Superior temporal gyrus (tissue), 1 donor: ENCODE results near the gene INPP5A.
"Not testable (repeated sequence)": the region's sequence is repeated elsewhere in the genome, so short reads cannot be mapped to it uniquely, and the experiment has no call there.

Experiments
- DNase-seq: peaks from one replicate; pipeline ENCODE4 v3.0.0-alpha.2; 2016; ENCODE audit errors: extremely low spot score

The INPP5A gene

DNA sequence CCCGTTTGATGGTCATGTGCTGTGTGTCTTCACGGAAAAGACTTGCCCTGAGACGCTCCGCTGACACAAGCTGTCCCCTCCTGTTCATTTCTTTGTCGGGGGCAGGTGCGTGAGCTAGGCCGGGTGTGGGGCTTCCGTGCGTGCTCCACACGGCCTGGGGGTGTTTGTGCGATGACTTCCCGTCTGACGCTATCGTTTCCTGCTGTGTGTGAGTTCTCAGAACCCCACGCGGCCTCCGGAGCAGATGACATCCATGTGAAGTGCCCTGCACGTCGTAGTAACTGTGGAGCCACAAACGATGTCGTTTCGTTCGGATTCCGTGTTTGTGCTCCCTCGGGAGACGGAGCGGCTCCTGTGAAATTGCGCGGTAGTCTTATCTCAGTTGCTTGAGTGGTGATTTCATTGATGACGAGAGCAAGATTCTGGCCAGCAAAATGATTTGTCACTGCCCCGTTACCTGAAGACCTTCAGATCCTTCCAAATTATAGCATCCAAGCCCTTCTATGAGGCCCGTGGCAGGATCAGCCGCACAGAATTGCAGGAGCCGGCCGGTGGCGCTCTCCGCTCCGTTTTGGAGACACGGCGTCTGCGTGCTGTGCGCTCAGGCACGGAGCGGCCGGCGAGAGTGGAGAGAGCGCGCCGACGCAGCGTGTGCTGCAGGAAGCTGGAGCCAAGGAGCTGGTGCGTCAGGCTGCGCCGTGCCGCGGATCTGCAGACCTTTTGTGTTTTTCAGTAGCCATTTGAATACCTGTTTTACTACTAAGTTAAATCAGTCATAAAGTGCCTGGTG, 153.4 kb downstream of the INPP5A start:
- DNase-seq = no peak

DNA sequence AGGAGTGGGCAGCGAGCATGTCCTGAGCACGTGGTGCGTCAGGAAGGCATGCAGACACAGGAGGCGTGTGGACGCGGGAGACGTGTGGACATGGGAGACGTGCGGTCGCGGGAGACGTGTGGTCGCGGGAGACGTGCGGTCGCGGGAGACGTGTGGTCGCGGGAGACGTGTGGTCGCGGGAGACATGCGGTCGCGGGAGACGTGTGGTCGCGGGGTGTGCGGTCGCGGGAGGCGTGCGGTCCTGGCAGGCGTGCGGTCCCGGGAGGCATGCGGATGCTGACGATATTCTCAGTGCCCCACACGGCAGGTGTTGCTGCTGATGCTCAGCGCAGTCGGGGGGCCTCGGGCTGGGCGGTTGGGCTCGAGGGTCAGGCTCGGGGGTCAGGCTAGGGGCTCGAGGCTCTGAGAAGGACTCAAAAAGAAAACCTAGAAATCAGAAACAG, 154.1 kb downstream of the INPP5A start:
- DNase-seq = no peak

DNA sequence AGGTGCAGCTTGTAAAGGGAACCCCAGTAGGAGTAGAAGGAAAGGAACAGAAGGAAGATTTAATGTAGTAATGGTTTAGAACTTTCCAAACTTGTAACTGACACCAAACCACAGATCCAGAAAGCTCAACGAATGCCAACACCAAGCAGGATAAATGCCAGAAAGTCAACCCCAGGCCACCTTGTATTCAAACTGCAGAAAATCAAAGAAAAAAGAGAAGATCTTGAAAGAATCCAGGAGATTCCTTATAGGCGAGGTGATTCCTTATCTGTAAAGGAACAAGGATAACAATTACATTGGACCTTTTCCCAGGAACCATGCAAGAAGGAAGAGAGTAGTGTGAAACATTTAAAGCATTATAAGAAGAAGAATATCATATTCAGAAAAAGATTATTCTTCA, 154.7 kb downstream of the INPP5A start:
- no peak for DNase-seq

DNA sequence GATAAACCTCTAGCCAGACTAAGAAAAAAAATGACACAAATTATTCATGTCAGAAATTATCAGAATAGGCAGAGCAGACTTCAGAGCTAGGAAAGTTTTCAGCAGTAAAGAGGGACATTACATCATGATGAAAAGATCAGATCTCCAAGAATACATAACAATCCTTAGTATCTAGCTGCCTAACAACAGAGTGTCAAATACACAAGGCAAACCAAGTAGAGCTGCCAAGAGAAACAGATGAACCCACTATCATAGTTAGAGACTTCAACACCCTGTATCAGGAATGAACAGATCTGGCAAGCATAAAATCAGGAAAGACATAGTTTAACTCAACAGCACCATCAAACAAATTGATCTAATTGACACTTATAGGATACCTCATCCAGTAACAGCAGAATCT, 156.1 kb downstream of the INPP5A start:
- no peak for DNase-seq

DNA sequence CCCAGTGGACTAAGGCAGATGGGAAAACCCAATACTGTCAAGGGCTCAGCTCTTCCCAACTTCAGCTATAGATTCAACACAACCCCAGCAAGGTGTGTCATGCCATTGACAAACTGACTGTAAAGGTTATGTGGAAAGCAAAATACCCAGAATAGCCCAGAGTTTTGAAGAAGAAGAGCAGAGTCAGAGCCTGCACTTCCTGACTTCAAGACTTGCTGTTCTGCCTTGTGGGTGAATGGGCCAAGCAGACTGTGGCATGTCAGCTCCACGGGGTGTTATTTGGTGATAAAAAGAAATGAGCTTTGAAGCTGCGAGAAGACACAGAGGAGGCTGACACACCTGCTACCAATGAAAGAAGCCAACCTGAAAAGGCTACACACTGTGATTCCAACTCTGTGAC, 158.6 kb downstream of the INPP5A start:
- DNase-seq = no peak

DNA sequence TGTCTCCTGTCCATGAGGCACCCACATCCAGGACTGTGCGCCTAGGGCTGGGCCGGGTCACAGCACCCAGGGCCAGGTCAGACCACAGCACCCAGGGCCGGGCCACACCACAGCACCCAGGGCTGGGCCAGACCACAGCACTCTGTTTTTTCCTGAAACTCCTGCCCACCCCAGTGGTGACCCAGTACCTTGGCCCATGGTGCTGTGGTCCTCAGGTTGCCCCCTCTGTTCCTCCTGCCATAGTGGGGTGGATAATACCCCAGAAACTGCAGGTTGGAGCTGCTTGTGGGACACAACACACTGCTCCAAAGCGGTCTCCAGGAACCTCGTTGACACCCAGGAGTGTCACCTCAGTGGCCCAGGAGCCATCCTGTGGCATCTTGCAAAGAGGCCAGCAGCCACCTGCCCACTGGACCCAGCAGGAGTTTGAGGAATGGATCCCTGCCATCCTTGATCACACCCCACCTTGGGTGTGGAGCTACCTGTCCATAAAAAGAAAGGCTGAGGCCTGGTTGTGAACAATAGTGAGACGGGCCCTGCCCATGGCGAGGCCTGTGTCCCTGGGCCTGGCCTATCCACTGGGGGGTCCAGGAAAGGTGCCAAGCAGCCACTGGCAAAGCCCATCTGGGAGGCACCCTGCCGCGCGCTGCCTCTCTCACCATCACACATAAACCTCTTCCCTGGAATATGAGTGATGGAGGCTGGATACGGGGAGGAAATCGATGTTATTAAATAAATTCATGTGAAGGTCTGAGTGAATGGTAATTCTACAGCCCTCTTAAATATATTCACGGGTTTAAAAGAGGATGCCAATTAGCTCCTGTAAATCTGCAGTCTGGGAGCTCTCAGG, 159.4 kb downstream of the INPP5A start:
- no peak for DNase-seq

DNA sequence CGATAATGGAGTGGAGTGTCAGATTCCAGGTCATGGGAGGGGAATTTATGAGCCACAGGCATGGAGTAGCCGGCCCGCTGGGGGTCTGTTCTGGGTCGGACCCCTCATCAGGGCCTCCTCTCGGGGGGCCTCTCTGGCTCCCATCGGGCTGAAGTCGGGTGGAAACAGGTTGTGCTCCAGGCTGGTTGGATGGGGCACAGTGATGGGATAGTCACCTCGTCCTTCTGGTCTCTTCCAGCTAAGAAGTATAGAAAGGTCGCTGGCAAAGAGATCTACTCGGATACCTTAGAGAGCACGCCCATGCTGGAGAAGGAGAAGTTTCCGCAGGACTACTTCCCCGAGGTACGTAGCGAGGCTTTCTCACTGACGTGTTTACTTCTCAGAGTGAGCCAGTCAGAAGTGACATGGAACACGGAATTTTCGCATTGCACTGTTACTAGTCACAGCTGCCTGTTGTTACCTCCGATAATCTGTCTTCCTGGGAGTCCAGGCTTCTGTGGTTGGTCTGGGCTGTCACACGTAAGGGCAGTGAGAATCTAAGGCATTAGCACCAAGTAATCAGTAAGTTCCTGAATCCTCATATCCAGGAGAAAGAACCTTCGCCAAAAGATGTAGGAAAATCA, 160.1 kb downstream of the INPP5A start:
- DNase-seq = no peak

DNA sequence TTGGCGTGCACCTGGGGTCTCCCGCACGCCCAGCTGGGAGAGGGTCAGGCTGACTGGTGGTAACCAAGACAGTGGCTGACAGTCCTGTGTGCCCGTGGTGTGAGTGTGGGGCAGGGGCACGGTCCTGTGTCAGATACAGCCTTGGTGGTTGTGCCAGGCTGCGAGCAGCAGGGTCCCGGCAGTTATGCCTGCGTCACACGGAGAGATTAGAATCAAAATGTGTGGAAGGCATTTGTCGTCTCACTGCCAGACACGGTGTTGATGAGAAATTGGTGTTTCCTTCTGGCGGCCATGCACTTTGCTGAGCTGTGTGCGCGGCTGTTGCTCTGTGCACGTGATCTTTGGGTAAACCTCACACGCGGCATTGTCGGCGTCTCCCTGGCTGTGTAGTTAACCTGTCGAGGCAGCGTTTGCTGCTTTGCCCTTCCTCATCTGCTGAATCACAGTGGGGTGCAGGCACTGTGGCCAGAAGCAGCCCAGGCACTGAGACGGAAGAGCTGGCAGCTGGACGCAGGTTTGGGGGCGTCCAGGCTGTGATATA, 160.7 kb downstream of the INPP5A start:
- no peak for DNase-seq

DNA sequence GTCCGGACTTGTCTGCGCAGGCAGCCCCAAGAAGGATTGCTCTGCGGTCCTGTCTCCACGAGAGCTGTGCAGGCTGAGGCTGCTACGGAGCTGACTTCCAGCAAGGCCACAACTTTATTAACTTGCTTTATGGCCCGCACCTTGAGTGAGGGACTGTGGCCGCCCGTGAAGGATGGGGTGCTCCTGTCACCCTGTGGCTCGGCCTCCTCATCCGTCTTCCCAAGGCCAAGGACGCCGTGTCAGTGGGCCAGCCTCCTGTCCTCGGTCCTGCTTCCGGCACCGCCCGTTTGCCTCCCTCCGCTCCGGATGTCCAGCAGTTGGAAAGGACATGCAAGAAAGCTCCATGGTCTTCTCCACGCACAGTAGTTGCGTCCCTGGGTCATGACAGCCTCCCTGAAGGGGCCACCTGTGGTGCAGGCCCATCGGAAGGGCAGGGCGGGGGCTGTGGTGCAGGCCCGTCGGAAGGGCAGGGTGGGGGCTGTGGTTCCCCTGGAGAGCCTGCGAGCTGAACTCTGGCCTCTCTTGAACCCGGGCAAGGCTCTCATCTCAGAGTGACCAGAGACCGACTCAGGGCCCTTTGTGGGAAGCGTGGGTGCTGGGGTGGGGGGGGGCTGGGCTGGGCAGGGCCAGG, 161.3 kb downstream of the INPP5A start:
- DNase-seq = no peak

DNA sequence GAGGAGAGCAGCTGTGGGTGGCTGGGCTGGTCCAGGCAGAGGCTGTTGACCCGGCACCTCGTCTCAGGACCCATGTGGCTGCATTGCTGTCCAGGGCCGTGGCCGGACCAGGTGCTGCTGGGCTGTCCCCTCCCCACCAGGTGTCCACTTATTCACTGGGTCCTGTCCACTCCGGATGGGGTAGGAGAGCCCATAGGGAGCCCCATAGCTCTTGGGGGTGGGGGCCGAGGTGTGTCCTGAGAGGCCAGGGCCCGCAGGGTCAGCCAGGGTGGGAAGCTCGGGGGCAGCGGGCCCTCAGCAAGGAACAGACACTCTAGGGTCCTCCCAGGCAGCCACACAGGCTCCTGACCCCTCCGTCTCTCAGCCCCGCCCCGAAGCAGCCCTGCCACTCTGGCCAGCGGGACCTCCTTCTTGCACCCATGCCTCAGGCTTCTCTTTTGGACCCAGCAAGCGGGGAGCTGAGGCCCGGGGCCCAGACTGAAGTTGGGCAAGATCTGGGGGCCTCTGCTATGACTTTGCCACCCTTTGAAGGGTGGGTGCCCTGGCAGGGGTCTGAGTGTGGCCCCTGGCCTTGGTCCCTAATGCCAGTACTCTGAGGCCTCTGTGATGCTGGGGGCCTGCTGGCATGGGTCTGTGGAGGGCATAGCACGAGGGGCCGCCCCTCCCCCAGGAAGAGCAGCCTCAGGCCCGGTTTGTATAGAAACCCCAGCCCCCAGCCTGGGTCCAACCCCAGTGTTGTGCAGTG, 162.0 kb downstream of the INPP5A start:
- DNase-seq = no peak

DNA sequence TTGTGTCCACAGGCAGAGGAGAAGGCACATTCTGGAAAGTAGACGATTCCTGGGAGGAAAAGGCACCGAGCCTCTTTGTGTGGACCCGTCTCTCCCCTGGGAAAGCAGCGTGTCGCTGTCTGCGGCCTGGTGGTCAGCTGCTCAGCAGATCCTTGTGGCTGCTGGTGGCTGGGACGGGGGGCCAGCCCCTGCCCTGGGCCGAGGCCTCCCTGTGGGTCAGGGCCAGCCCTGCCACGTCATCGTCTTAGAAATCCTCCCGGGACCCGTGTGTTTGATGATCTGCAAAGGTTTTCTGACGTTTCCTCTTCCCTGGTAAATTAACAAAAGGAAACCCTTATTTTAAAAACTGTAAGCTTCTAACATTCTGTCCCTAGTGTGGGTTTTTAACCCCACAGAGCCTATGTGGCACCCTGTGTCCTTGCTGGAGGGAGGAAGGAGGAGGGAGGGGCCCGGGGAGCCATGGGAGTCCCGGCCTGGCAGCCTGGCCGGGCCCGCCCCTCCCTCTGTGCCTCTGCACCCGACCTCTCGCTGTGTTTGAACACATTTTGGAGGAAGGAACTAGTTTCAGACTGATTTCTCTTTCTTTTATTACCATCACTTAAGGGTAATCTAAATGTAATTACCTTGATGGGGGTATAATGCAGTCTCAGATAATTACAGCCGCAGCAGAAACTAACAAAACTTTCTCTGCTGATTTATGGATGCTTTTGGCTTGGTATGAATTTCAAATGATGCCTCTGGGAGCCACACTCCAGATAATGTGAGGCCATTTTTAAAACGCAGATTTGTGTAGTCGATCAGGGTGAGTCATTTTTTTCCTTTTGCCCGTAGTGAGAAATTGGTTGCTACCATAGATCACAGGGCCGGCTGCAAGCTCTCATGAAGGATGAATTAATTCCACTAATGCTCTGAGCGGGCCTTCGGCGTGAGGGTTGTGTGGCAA, 162.8 kb downstream of the INPP5A start:
- DNase-seq = no peak

DNA sequence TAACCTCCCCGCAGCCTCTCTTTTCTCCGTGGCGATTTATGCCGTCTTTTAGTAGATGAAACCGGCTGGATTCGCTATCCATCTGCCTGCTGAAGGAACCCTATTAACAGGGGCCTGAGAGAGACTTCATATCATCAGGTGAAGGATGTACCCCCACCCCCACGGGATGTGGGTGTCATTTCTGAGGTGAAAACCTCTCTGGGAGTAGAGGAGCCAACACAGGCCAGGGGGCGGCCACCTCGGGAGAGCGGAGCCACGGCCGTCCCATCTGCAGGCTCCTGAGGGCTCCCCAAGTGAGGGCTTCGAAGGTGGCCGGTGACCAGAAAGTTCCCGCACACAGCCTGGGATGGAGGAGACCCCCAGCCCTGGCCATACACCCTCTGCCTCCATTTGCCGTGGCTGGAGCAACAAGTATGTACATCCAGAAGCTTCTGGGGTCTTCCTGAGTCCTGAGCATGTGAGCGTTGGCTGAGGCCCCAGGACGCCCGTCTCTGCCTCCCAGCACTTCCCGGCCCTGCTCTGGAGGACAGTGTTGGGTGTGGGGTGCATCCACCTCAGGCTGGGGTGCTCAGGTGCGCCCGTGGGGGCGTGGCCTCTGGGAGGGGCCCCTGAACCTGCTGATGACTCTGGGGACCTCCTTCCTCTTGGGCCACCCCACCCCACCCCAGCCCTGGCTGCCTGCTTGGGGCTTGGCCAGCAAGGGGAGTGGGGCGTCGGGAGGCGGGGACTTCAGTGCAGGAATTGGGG, 163.7 kb downstream of the INPP5A start:
- DNase-seq = no peak

DNA sequence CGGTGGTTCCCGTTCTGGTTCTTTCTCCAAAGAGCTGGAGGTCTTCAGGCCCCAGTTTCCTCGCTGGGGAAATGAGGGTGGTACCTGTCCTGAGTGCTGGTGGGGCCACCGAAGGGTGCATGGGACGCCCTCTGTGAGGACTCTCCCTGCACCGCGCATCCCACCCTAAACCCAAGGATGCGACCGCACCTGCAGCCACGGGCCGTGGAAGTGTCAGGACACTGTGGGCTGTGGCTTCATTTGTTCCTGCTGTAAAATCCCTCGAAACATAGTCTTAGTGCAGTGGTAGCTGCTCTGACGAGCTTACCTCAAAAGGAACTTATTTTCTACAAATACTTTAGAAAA, 164.2 kb downstream of the INPP5A start:
- DNase-seq = no peak

DNA sequence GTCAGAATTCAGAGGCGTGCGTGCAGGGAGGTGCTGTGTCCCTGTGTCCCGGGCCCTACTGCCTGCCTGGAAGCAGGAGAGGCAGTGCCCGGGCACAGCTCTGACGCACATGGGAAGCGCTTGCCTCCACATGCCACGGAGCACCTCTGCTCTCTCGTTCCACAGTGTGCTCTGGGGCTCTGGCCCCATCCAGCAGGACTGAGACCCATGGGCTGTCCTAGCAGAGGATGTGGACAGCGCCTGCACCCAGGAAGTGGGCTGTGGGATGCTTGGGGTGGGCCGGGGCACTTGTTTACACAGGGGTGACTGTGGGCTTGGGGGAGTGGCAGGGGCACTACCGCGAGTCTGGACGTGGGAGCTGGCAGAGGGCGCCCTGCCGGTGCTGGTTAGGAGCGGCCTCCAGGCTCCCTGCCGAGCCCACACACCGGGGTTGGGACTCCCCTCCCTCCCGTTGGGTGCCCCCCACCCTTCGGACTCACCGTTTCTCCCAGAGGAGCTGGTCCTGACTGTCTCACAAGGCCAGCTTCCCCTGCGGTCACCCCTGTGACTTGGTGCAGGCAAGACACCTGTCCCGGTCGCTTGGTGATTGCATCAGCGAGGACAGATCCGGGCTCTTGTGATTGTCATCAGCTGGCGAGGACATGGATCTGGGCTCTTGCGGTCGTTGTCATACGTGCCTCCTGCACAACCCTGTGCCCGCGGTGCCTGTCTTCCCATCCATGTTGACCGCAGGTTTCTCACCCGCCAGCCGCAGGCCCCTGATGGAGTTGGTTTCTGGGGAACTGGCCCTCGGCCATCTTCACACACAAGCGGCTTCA, 165.2 kb downstream of the INPP5A start:
- DNase-seq = no peak

DNA sequence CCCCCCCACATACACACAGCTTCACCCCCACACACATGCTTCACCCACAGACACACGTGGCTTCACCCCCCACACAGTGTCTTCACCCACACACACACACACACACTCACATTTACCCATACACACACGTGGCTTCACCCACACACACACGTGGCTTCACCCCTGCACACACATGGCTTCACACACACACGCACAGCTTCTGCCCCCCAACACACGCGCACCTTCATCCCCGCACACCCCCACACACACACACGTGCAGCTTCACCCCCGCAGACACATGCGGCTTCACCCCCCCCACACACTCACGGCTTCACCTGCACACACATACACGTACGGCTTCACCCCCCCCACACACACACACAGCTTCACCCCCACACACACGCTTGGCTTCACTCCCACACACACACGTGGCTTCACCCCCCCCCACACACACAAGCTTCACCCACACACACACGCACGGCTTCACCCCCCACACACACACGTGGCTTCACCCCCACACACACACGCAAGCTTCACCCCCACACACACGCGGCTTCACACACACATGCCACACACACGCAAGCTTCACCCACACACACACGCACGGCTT, 165.9 kb downstream of the INPP5A start:
- DNase-seq = no peak

DNA sequence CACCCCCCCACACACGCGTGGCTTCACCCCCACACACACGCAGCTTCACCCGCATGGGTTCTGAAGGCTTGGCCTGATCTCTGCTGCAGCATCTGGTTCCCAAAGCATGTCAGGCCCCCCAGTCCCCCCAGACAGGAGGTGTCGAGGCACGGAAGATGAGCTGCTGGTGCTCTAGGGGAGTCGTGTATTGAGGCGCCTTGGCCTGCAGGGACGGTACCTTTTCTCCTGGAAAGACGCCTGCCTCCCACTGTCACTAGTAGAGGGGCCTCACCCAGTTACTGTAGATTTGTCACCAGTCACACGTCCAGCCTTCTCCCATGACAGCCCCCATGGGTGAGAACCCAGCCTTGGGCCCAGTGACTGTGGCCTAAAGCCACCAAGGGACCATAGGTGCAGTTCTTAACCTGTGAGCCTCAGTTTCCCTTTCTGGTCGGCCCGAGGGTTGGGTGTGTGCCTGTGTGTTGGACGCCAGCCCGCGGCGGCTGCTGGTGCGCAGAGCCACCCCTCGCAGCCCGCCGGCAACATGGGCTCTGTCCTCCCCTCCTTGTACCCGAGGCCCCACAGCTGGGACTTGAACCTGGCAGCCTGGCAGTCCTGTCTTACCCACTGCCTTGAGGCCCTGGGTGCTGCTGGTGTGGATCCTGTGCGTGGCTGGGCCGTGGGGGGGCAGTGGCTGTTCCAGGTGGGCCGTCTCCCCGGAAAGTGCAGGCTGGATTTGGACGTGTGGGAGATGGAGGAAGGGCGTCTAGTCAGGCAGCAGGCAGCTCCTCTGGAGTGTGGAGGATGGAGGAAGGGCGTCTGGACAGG, 166.6 kb downstream of the INPP5A start:
- no peak for DNase-seq

DNA sequence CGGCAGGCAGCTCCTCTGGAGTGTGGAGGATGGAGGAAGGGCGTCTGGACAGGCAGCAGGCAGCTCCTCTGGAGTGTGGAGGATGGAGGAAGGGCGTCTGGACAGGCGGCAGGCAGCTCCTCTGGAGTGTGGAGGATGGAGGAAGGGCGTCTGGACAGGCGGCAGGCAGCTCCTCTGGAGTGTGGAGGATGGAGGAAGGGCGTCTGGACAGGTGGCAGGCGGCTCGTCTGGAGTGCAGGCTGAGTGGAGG, 167.2 kb downstream of the INPP5A start:
- DNase-seq = not testable (repeated sequence)

DNA sequence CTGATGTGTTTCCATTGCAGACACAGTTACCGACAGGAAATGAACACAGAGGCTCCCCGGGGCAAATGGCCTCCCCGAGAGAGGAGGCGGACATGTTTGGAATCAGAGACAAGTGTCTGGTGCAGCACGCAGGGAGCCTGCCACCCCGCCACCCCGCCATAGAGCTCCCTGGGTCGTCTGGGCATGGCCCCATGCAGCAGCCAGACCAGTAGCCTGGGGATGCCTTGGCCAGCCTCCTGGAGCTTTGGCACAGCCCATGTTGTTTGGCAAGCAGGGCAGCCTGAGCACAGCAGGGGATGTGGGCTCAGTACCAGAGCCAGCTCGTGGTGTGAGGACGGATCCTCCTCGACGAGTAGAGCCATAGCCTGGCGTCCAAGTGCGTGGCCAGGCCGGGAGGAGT, 167.6 kb downstream of the INPP5A start:
- no peak for DNase-seq
